ENCODE data around the gene ACHE. TPM values are rescaled to one million over a fixed set of nuclear protein-coding genes. Genes with fewer than 3 reads are reported as not detected.

ACHE gene
- total RNA-seq, 1 experiment from 2014 or later = 10.4 TPM

- BruUV-seq (replicated peaks) = TSS peak; percentile 99
- POLR2A ChIA-PET = interaction anchor here (0.6 to 1.1 kb wide), 10 partner anchors 12 to 697 kb away, joined by 3 to 10 read pairs (median 4); partner anchors contain the start of gene UFSP1
- in situ Hi-C loops (cut with HindIII; ENCODE audit: low pct_unique_long_range_greater_than_20kb, low sequenced_read_pairs) (no loop called here), intact Hi-C loops (cut with micrococcal nuclease; ENCODE audit: unreplicated experiment) (no loop called here)
- peaks cover 8% of the 10 kb centered on the region for H3K4me1 ChIP-seq (ENCODE audit: control insufficient read depth, insufficient read depth, low read length)
- DNase-seq (ENCODE audit: low read depth, low spot score) (peak; percentile 96), ATAC-seq (peak; percentile 97)
- TF ChIP-seq SIN3A (IDR thresholded peaks at IDR 0.05; ENCODE audit: borderline replicate concordance, insufficient read depth, low read depth, low read length) = peak; percentile 79; the same call in 1 of the 2 replicates
- peak; percentile 96 for TF ChIP-seq POLR2AphosphoS5 (IDR thresholded peaks at IDR 0.05; ENCODE audit: low read depth, low read length)
- TF ChIP-seq CTCF (IDR thresholded peaks at IDR 0.05) = no peak
- TF ChIP-seq REST (IDR thresholded peaks at IDR 0.05; ENCODE audit: insufficient read depth in 1 of 2, low read depth in 2 of 2, low read length in 1 of 2) = 0 out of 4 replicates have a peak, but pooled peaks of 1 of the 2 experiments have one; percentile 3
- TF ChIP-seq TCF7L2 (IDR thresholded peaks at IDR 0.05; ENCODE audit: low read depth, low read length) = no peak
- CTCF ChIA-PET = interaction anchor here (0.6 kb wide), 2 partner anchors 85 to 93 kb away, joined by 3 to 4 read pairs; no protein-coding TSS in a partner anchor
- H3K9me3 ChIP-seq (ENCODE audit: control insufficient read depth, insufficient read depth, low read depth, low read length) = no peaks in the 10 kb centered on the region
- peak within 1 kb of the TSS; percentile 98 for H3K27ac ChIP-seq (ENCODE audit: low read length)
- no peaks in the 10 kb centered on the region; the same call in none of the 2 replicates for H3K36me3 ChIP-seq (ENCODE audit: control insufficient read depth, insufficient read depth, low read length)
- H3K27me3 ChIP-seq (ENCODE audit: control insufficient read depth, insufficient read depth, low read length) = no peaks in the 10 kb centered on the region
- peak within 1 kb of the TSS; percentile 86 to 98 for H3K4me3 ChIP-seq (ENCODE audit: low read depth in 2 of 2, low read length in 2 of 2)
Observed at GRCh38 chr7:100874577-100875355, 20.9 kb downstream of the ACHE start, which contains the start of gene SRRT. TSS of gene SRRT (plus strand) at chr7:100875103. CDS start at chr7:100875591, 488 bp downstream.

- ChIA-PET POLR2A (no interaction called here), CTCF (no interaction called here)
- H3K27ac ChIP-seq (ENCODE audit: low read length) = peak overlapping the region; percentile 98
- no peaks in the 10 kb centered on the region for H3K27me3 ChIP-seq (ENCODE audit: control insufficient read depth, insufficient read depth, low read length)
- H3K4me1 ChIP-seq (ENCODE audit: control insufficient read depth, insufficient read depth, low read length) = peaks cover 8% of the 10 kb centered on the region
- in situ Hi-C loops (cut with HindIII; ENCODE audit: low pct_unique_long_range_greater_than_20kb, low sequenced_read_pairs) (no loop called here), intact Hi-C loops (cut with micrococcal nuclease; ENCODE audit: unreplicated experiment) (no loop called here)
- TF ChIP-seq POLR2AphosphoS5 (IDR thresholded peaks at IDR 0.05; ENCODE audit: low read depth, low read length) = no peak
- no peak for TF ChIP-seq SIN3A (IDR thresholded peaks at IDR 0.05; ENCODE audit: borderline replicate concordance, insufficient read depth, low read depth, low read length)
- no peak for TF ChIP-seq REST (IDR thresholded peaks at IDR 0.05; ENCODE audit: insufficient read depth in 1 of 2, low read depth in 2 of 2, low read length in 1 of 2)
- TF ChIP-seq TCF7L2 (IDR thresholded peaks at IDR 0.05; ENCODE audit: low read depth, low read length) = no peak
- no peak for TF ChIP-seq CTCF (IDR thresholded peaks at IDR 0.05)
- H3K36me3 ChIP-seq (ENCODE audit: control insufficient read depth, insufficient read depth, low read length) = no peaks in the 10 kb centered on the region; the same call in none of the 2 replicates
- ATAC-seq (peak; percentile 7), DNase-seq (ENCODE audit: low read depth, low spot score) (no peak)
- H3K9me3 ChIP-seq (ENCODE audit: control insufficient read depth, insufficient read depth, low read depth, low read length) = no peaks in the 10 kb centered on the region
- BruUV-seq (replicated peaks) = no TSS peak
- H3K4me3 ChIP-seq (ENCODE audit: low read depth in 2 of 2, low read length in 2 of 2) = peak overlapping the region; percentile 86 to 98
Observed at GRCh38 chr7:100874300-100874576, 21.4 kb downstream of the ACHE start.
